ENCODE data around the gene HTR7.
A peak's percentile ranks its signal among the peaks of the same experiment; 100 is the strongest.
"Not testable (repeated sequence)": the region's sequence is repeated elsewhere in the genome, so short reads cannot be mapped to it uniquely, and the experiment has no call there.

HTR7 gene

GRCh38 chr10:90862908-90863514, 5.2 kb upstream of the HTR7 start:
- DNase-seq, result peak; percentile 41
- in situ Hi-C loops (cut with HindIII; ENCODE audit: low pct_ligation_motif_present, low pct_unique_long_range_greater_than_20kb, low sequenced_read_pairs), result no loop called here

- in situ Hi-C loops (cut with HindIII; ENCODE audit: low pct_ligation_motif_present, low pct_unique_long_range_greater_than_20kb, low sequenced_read_pairs), result no loop called here
- DNase-seq, result no peak
Observed at GRCh38 chr10:90860790-90861189, 3.0 kb upstream of the HTR7 start.

GRCh38 chr10:90859321-90859751, 1.5 kb upstream of the HTR7 start:
- DNase-seq, result no peak
- in situ Hi-C loops (cut with HindIII; ENCODE audit: low pct_ligation_motif_present, low pct_unique_long_range_greater_than_20kb, low sequenced_read_pairs), result no loop called here

- in situ Hi-C loops (cut with HindIII; ENCODE audit: low pct_ligation_motif_present, low pct_unique_long_range_greater_than_20kb, low sequenced_read_pairs), result no loop called here
- no peak for DNase-seq
Observed at GRCh38 chr10:90858461-90858968, 676 bp upstream of the HTR7 start.

- in situ Hi-C loops (cut with HindIII; ENCODE audit: low pct_ligation_motif_present, low pct_unique_long_range_greater_than_20kb, low sequenced_read_pairs), result no loop called here
- DNase-seq, result no peak
Observed at GRCh38 chr10:90856964-90857634, 740 bp downstream of the HTR7 start.

- DNase-seq, result no peak
- in situ Hi-C loops (cut with HindIII; ENCODE audit: low pct_ligation_motif_present, low pct_unique_long_range_greater_than_20kb, low sequenced_read_pairs), result no loop called here
Observed at GRCh38 chr10:90856261-90856660, 1.6 kb downstream of the HTR7 start.

DNA sequence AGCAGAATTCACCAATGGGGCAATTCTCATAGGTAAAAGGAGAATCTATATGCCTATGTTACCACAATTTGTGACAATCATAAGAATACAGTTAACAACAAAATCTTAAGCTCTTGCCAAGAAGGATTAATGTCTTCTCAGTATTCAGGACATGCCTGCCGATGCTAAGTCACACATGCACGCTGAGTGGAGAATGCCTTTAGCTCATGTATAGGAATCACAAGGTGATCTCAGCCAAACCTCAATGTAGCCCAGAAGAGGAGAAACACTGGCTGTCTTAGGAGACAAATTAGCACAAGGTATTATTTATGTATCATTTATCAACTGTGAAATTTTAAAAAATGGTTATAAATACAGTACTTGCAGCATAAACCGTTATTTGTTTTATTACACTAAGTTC, 2.7 kb downstream of the HTR7 start:
- in situ Hi-C loops (cut with HindIII; ENCODE audit: low pct_ligation_motif_present, low pct_unique_long_range_greater_than_20kb, low sequenced_read_pairs), result no loop called here
- DNase-seq, result no peak

DNA sequence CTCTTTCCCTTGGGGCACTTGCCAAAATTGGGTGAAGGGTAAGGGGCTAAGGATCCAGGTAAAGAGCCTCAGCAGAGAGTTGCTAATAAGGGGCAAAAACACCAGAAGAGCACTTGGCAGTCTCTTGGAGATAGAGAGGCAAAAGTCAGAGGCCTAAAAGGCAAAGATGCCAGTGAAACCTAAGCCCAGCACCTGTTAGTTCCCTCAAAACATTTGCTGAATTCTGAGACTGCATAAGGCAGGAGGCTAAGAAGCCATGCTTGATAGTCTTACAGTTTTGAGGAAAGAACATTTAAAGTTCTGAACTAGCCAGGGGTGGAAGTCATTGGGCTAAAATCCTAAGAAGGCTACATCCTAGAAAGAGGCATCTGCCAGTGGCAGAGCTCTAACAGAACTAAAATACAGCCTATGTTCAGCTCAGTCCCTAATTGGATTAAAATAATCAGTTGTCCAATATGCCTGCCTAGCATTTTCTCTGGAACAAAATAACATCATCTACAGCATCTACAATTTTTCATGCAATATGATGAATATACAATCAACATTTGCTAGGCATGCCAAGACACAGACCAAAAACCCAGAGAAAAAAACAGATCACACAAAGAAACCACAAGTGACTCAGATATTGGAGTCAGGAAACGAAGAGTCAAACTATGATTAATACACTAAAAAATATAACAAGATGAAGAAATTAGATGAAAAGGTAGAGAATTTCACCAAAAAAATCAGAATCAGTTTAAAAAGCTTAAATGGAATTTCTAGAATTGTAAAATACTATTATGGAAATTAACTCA, 7.7 kb downstream of the HTR7 start:
- in situ Hi-C loops (cut with HindIII; ENCODE audit: low pct_ligation_motif_present, low pct_unique_long_range_greater_than_20kb, low sequenced_read_pairs), result no loop called here
- no peak for DNase-seq

DNA sequence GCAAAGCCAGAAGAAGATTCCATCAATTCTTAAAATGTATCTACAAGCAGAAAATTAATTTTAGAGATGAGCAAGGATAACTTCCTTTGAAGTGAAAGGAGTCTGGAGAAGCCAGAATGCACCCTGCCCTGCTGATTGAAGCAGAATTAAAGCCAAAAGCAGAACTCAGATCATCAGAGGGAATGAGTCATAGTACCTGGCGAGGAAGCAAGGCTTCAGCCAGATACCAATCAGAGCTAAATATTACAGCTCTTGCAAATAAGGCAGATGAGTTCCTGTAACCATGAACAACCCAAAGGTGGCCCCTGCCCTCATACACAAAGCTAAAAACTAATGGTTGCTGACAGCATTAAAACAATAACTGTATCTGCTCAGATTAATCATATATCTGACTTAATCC, 10.4 kb downstream of the HTR7 start:
- DNase-seq, result no peak
- in situ Hi-C loops (cut with HindIII; ENCODE audit: low pct_ligation_motif_present, low pct_unique_long_range_greater_than_20kb, low sequenced_read_pairs), result no loop called here

DNA sequence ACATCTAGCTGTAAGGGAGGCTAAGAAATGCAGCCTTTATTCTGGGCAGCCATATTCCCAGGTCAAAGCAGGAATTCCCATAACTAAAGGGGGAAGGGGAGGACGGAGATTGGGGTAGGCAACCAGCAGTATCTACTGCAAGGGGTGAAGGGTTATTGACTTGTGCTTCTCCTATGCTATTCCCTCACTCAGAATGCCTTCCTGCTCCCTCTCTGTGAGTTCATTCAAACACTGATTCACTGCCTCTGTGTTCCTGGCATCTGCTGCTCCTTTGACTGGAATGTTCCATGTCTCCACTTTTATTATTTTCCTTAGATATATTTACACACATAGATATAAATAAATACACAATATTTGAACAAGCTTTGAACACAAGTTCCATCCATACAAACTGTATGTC, 11.1 kb downstream of the HTR7 start:
- DNase-seq, result no peak
- in situ Hi-C loops (cut with HindIII; ENCODE audit: low pct_ligation_motif_present, low pct_unique_long_range_greater_than_20kb, low sequenced_read_pairs), result no loop called here

GRCh38 chr10:90845726-90846125, 12.1 kb downstream of the HTR7 start:
- DNase-seq, result no peak
- in situ Hi-C loops (cut with HindIII; ENCODE audit: low pct_ligation_motif_present, low pct_unique_long_range_greater_than_20kb, low sequenced_read_pairs), result no loop called here

GRCh38 chr10:90842725-90843124, 15.1 kb downstream of the HTR7 start:
- DNase-seq, result no peak
- in situ Hi-C loops (cut with HindIII; ENCODE audit: low pct_ligation_motif_present, low pct_unique_long_range_greater_than_20kb, low sequenced_read_pairs), result no loop called here

- in situ Hi-C loops (cut with HindIII; ENCODE audit: low pct_ligation_motif_present, low pct_unique_long_range_greater_than_20kb, low sequenced_read_pairs), result no loop called here
- DNase-seq, result no peak
Observed at GRCh38 chr10:90837486-90837885, 20.4 kb downstream of the HTR7 start.

DNA sequence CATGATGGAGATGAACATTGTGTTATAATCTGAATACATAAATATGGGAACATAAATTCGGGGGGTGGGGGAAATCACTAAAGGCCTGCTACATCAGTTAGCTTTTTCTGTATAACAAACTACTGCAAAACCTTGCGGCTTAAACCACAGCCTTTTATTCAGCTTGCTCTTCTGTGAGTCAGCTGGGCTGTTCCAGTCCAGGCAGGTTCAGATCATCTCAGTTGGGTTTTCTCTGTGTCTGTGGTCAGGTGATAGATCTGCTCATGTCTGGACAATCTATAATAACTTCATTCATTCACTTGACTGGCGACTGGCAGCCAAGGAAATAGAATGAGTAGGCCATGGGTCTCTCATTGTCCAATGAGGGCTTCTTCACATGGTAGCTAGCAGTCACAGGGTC, 23.5 kb downstream of the HTR7 start:
- in situ Hi-C loops (cut with HindIII; ENCODE audit: low pct_ligation_motif_present, low pct_unique_long_range_greater_than_20kb, low sequenced_read_pairs), result no loop called here
- DNase-seq, result no peak

DNA sequence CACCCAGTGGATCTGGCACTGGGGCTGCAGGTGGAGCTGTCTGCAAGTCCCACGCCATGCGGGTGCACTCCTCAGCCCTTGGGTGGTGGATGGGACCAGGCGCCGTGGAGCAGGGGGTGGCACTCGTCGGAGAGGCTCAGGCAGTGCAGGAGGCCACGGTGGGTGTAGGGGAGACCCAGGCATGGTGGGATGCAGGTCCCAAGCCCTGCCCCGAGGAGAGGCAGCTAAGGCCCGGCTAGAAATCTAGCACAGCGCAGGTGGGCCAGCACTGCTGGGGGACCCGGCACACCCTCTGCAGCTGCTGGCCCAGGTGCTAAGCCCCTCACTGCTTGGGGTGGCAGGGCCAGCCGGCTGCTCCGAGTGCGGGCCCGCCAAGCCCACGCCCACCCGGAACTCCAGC, 25.7 kb downstream of the HTR7 start:
- in situ Hi-C loops (cut with HindIII; ENCODE audit: low pct_ligation_motif_present, low pct_unique_long_range_greater_than_20kb, low sequenced_read_pairs), result no loop called here
- no peak for DNase-seq

DNA sequence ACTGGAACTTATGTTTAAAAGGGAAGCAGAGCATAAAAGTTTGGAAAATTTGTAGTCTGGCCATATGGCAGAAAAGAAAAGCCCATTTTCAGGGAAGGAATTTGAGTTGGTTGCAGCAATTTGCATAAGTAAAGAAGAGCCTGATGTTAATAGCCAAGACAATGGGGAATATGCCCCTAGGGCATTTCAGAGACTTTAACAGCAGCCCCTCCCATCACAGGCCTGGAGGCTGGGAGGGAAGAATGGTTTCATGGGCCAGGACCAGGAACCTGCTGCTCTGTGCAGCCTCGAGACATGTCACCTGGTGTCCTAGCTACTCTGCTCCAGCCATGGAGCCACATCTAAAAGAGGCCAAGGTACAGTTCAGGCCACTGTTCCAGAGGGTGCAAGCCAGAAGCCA, 35.3 kb downstream of the HTR7 start:
- no peak for DNase-seq
- in situ Hi-C loops (cut with HindIII; ENCODE audit: low pct_ligation_motif_present, low pct_unique_long_range_greater_than_20kb, low sequenced_read_pairs), result no loop called here

DNA sequence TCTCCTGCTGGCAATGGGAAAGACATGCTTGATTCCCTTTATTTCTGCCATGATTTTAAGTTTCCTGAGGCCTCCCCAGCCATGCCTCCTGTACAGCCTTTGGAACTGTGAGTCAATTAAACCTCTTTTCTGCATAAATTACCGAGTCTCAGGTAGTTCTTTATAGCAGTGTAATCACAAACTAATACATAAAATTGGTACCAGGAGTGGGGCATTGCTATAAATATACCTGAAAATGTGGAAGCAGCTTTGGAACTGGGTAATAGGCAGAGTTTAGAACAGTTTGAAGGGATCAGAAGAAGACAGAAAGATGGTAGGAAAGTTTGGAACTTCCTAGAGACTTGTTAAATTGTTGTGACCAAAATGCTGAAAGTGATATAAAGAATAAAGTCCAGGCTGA, 36.0 kb downstream of the HTR7 start:
- DNase-seq; in situ Hi-C loops (cut with HindIII; ENCODE audit: low pct_ligation_motif_present, low pct_unique_long_range_greater_than_20kb, low sequenced_read_pairs): not testable (repeated sequence)

DNA sequence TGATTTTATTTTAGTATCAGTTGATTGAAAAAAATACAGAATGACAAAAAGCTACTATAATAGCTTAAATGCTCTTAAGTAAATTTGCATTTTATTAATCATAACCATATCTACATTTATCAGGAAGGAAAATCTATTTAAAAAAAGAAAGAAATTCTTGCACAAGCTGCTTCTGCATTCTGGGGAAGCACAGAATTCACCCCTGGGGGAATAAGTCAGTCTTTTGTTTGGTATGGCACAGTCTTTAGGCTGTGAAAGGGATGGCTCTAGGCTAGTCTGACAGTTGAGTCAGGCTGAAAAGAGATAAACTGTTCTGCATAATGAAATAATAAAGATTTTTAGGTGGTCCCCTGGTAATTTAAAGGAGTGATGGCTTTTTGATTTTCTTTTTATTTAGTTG, 37.9 kb downstream of the HTR7 start:
- in situ Hi-C loops (cut with HindIII; ENCODE audit: low pct_ligation_motif_present, low pct_unique_long_range_greater_than_20kb, low sequenced_read_pairs), result no loop called here
- DNase-seq, result no peak

- DNase-seq, result no peak
- in situ Hi-C loops (cut with HindIII; ENCODE audit: low pct_ligation_motif_present, low pct_unique_long_range_greater_than_20kb, low sequenced_read_pairs), result no loop called here
Observed at GRCh38 chr10:90818736-90819135, 39.1 kb downstream of the HTR7 start.

Data from ACHN (cell line).